ENCODE measurements around the gene AK2. TPM values are rescaled to one million over a fixed set of nuclear protein-coding genes. Genes with fewer than 3 reads are reported as not detected.
A peak's percentile ranks its signal among the peaks of the same experiment; 100 is the strongest.

The AK2 gene
- total RNA-seq, 1 donor from 2014 or later, result 134 TPM

DNA sequence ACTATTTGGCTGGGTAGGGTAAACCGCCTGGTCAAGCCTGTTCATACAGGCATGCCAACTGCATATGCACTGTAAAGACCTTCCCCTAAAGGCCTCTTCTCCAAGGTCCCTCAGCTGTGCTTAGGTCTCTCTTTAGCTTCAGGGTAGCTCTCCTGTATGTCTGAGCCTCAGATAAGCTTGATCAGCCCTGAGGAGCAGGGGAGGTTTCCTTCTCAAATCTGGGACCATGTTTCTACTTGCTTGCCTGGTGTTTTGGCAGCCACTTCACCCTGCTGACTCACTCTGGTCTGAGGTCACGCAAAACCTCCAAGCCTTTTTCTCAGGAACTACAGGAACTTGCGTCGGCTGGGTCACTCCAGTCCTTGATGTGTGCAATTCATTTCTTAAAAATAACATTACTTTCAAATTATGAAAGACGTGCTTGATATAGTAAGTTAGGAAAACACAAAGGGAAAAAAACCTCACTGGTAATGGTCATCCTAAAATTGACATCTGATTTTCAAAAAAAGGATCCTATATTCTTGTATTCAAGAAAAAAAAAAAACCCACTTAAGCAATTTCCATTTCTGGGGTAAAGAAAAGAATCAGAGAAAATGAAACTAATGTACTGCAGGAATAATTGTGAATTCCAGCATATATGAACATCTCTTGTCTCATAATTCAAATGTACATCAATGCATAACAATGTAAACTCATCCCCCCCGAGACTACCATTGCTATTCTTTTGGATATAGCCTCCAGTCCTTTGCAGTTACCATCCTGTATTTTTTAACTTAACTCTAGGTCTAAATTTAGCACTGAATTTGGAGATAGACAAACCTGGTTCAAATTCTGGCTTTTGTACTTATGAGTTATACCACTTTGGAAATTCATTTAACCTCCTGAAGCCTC lies 47.3 kb downstream of the AK2 start:
- no peak overlapping the region for H3K27ac Mint-ChIP-seq (ENCODE audit: unreplicated experiment)
- TF ChIP-seq, protein P1, sequence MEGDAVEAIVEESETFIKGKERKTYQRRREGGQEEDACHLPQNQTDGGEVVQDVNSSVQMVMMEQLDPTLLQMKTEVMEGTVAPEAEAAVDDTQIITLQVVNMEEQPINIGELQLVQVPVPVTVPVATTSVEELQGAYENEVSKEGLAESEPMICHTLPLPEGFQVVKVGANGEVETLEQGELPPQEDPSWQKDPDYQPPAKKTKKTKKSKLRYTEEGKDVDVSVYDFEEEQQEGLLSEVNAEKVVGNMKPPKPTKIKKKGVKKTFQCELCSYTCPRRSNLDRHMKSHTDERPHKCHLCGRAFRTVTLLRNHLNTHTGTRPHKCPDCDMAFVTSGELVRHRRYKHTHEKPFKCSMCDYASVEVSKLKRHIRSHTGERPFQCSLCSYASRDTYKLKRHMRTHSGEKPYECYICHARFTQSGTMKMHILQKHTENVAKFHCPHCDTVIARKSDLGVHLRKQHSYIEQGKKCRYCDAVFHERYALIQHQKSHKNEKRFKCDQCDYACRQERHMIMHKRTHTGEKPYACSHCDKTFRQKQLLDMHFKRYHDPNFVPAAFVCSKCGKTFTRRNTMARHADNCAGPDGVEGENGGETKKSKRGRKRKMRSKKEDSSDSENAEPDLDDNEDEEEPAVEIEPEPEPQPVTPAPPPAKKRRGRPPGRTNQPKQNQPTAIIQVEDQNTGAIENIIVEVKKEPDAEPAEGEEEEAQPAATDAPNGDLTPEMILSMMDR (conservative IDR thresholded peaks at IDR 0.05), result no peak
- H3K36me3 Mint-ChIP-seq (ENCODE audit: low read depth), result no peaks in the 10 kb centered on the region
- no peak overlapping the region for H3K4me3 Mint-ChIP-seq
- DNase-seq (ENCODE audit: low read depth, low spot score), result no peak
- H3K9me3 Mint-ChIP-seq, result no peaks in the 10 kb centered on the region
- H3K4me1 Mint-ChIP-seq, result peaks cover 7% of the 10 kb centered on the region
- no peaks in the 10 kb centered on the region for H3K27me3 Mint-ChIP-seq (ENCODE audit: low read depth)

DNA sequence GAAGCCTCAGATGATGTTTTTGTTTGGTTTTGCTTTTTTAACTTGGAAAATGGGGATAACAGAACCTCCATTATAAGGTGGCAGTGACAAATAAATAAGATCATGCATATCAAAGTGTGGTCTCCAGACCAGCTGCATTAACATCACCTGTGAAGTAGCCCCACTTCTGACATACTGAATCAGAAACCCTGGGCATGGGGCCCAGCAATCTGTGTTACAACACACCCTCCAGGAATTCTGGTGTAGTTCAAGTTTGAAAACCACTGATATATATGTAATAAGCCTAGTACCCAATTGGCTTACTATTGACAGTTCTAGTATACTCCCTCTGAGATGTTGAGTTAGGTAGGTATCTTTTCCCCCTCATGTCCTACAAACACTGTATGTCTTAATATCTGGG lies 48.0 kb downstream of the AK2 start:
- no peak for DNase-seq (ENCODE audit: low read depth, low spot score)

DNA sequence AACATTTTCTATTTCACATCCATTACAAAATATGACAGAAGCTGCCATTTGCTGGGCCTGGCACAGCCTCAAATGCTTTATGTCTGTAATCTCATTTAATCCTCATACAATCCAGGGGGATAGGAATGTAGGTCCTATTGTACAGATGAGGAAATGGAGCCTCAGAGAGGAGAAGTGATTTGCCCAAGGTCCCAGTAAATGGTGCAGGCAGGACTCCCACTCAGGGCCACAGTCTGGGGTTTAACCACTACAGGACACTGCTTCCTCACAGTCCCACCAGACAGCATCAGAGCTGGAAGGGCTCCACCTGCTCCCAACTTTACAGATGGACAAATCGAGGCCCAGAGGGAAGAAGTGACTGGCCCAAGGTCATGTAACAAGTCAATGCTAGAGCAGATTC lies 51.5 kb downstream of the AK2 start:
- DNase-seq (ENCODE audit: low read depth, low spot score), result no peak
- H3K9me3 Mint-ChIP-seq, result no peaks in the 10 kb centered on the region
- TF ChIP-seq, protein P1 (conservative IDR thresholded peaks at IDR 0.05), result no peak
- peaks cover 3% of the 10 kb centered on the region for H3K27me3 Mint-ChIP-seq (ENCODE audit: low read depth)
- no peak overlapping the region for H3K27ac Mint-ChIP-seq (ENCODE audit: unreplicated experiment)
- H3K4me1 Mint-ChIP-seq, result peaks cover 7% of the 10 kb centered on the region
- H3K36me3 Mint-ChIP-seq (ENCODE audit: low read depth), result no peaks in the 10 kb centered on the region
- H3K4me3 Mint-ChIP-seq, result no peak overlapping the region

More for the DNA sequence above, 48.0 kb downstream of the AK2 start:
- Mint-ChIP-seq H3K27me3 (ENCODE audit: low read depth) (no peaks in the 10 kb centered on the region), H3K4me3 (no peak overlapping the region), H3K9me3 (no peaks in the 10 kb centered on the region), H3K36me3 (ENCODE audit: low read depth) (no peaks in the 10 kb centered on the region), H3K27ac (ENCODE audit: unreplicated experiment) (no peak overlapping the region), H3K4me1 (peaks cover 10% of the 10 kb centered on the region)
- TF ChIP-seq, protein P1 (conservative IDR thresholded peaks at IDR 0.05), result no peak

DNA sequence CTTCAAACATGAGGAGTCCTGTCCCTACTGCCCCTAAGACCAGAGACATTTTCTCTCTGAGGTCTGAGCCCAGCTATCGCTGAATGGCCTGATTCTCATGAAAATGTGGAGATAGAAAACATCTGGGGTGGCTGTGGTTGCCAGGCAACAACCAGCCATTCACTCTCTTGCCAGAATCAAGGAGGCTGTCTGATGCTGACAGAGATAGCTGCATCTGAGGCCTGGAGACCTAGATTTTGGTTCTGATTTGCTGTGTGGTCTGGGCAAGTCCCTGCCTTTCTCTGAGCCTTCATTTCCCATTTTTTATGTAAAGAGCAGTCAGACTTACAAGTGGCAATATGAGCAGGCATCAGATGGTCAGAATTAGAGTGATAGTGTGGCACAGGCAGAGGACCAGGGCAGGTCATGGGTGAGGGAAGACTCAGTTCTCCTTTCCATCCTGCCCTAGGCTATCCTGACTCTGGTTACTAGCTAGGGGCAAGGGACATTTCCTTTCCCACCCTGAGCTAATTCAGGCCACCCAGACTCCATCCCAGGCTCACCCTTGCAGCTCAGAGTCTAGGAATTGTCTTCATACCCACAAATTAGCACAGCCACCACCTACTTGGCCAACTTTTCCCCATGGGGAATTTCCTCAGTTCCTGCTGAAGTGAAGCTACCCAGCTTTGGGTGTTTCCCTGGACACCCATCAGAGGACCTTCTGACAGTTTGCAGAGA lies 52.1 kb downstream of the AK2 start:
- Mint-ChIP-seq H3K4me1 (peaks cover 7% of the 10 kb centered on the region), H3K4me3 (no peak overlapping the region), H3K27ac (ENCODE audit: unreplicated experiment) (peak overlapping the region; percentile 43), H3K36me3 (ENCODE audit: low read depth) (no peaks in the 10 kb centered on the region), H3K27me3 (ENCODE audit: low read depth) (peaks cover 3% of the 10 kb centered on the region), H3K9me3 (no peaks in the 10 kb centered on the region)
- TF ChIP-seq, protein P1 (conservative IDR thresholded peaks at IDR 0.05), result no peak
- DNase-seq (ENCODE audit: low read depth, low spot score), result no peak

DNA sequence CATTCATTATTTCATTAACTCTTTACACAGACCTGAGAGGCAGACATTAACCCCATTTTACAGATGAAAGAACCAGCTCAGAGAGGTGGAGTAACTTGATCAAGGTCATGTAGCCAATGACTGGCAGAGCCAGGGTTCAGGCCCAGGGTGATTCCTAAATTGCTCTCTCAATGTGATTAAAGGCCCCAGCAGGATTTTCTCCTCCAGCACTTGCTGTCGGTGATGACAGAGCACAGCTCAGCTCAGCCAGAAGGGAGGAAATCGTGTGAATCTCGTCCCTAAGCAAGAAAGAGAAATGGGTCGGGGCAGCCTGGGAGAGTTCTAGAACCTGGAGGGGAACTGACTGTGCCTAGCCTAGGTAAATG lies 52.6 kb downstream of the AK2 start:
- no peaks in the 10 kb centered on the region for H3K9me3 Mint-ChIP-seq
- TF ChIP-seq, protein P1 (conservative IDR thresholded peaks at IDR 0.05), result no peak
- H3K36me3 Mint-ChIP-seq (ENCODE audit: low read depth), result no peaks in the 10 kb centered on the region
- peaks cover 7% of the 10 kb centered on the region for H3K4me1 Mint-ChIP-seq
- H3K4me3 Mint-ChIP-seq, result no peak overlapping the region
- H3K27me3 Mint-ChIP-seq (ENCODE audit: low read depth), result peaks cover 3% of the 10 kb centered on the region
- peak overlapping the region; percentile 43 for H3K27ac Mint-ChIP-seq (ENCODE audit: unreplicated experiment)
- no peak for DNase-seq (ENCODE audit: low read depth, low spot score)

Measured in neural crest cell (in vitro differentiated cells).